Activated CD4-positive, alpha-beta memory T cell treated with anti-CD3 and anti-CD28 coated beads, Interleukin-2, amount 10 ng/mL, durations not matched to agents 7 days and 5 days (primary cell): ENCODE measurements around the gene ACLY. TPM values are rescaled to one million over a fixed set of nuclear protein-coding genes. Genes with fewer than 3 reads are reported as not detected.
"Not testable (repeated sequence)": the region's sequence is repeated elsewhere in the genome, so short reads cannot be mapped to it uniquely, and the experiment has no call there.

ENCODE experiments used
- CTCF ChIA-PET: fragments of 350-600 bp; sonication (Branson Sonifier 250); formaldehyde crosslinking; loops from one replicate; lab custom pipeline; 2021; ENCODE audit warnings: antibody characterized with exemption, inconsistent platforms; lab: Charles Lee
- POLR2A ChIA-PET: fragments of 350-600 bp; sonication (Branson Sonifier 250); formaldehyde crosslinking; loops from one replicate; lab custom pipeline; 2021; ENCODE audit warnings: antibody characterized with exemption; lab: Charles Lee
- DNase-seq: peaks from one replicate; pipeline ENCODE4 v3.0.0-alpha.2; 2020
- H3K27ac Mint-ChIP-seq: one replicate; pipeline ENCODE4 v1.8.0; 2021; ENCODE audit warnings: mild to moderate bottlenecking, mixed read lengths
- H3K27me3 Mint-ChIP-seq: one replicate; pipeline ENCODE4 v1.8.0; 2021; ENCODE audit warnings: mixed read lengths
- H3K36me3 Mint-ChIP-seq: one replicate; pipeline ENCODE4 v1.8.0; 2021; ENCODE audit warnings: low read depth, mixed read lengths
- H3K4me1 Mint-ChIP-seq: one replicate; pipeline ENCODE4 v1.8.0; 2021; ENCODE audit warnings: mixed read lengths
- H3K4me3 Mint-ChIP-seq: one replicate; pipeline ENCODE4 v1.8.0; 2021; ENCODE audit warnings: mild to moderate bottlenecking, mixed read lengths
- H3K9me3 Mint-ChIP-seq: one replicate; pipeline ENCODE4 v1.8.0; 2021; ENCODE audit warnings: mixed read lengths
- total RNA-seq, 2 experiments: library from RNA; stranded (reverse); gene quantifications; one replicate each; pipeline ENCODE4 v1.2.3, GENCODE V29; 2021

The ACLY gene
- total RNA-seq, 2 experiments from 2014 or later, result 177 to 183 TPM

- Mint-ChIP-seq H3K4me1 (no peaks in the 10 kb centered on the region), H3K27ac (no peak overlapping the region), H3K27me3 (no peaks in the 10 kb centered on the region), H3K36me3 (peaks cover 64% of the 10 kb centered on the region), H3K4me3 (no peak overlapping the region), H3K9me3 (no peaks in the 10 kb centered on the region)
- DNase-seq, result no peak
- POLR2A ChIA-PET, result interaction anchor here (1.2 kb wide), 1 partner anchor 21 kb away, joined by 4 read pairs; the partner anchor contains the start of gene KLHL11
- CTCF ChIA-PET, result interaction anchor here (1.0 to 1.4 kb wide), 2 partner anchors 38 to 148 kb away, joined by 3 read pairs; no protein-coding TSS in a partner anchor
These were observed 33.0 kb downstream of the ACLY start for GRCh38 chr17:41885733-41886132.

- DNase-seq, result no peak
- ChIA-PET POLR2A (no interaction called here), CTCF (no interaction called here)
- Mint-ChIP-seq H3K9me3 (no peaks in the 10 kb centered on the region), H3K36me3 (peaks cover 69% of the 10 kb centered on the region), H3K27ac (no peak overlapping the region), H3K4me3 (no peak overlapping the region), H3K27me3 (no peaks in the 10 kb centered on the region), H3K4me1 (no peaks in the 10 kb centered on the region)
These were observed 36.0 kb downstream of the ACLY start for GRCh38 chr17:41882756-41883155.

GRCh38 chr17:41880130-41880529, 38.6 kb downstream of the ACLY start:
- no peak overlapping the region for H3K4me3 Mint-ChIP-seq
- no peak overlapping the region for H3K27ac Mint-ChIP-seq
- no peaks in the 10 kb centered on the region for H3K4me1 Mint-ChIP-seq
- ChIA-PET POLR2A (no interaction called here), CTCF (interaction anchor here (1.7 kb wide), 1 partner anchor 143 kb away, joined by 3 read pairs; no protein-coding TSS in a partner anchor)
- peaks cover 61% of the 10 kb centered on the region for H3K36me3 Mint-ChIP-seq
- DNase-seq, result no peak
- H3K27me3 Mint-ChIP-seq, result no peaks in the 10 kb centered on the region
- no peaks in the 10 kb centered on the region for H3K9me3 Mint-ChIP-seq

- ChIA-PET POLR2A (interaction anchor here (1.6 kb wide), 1 partner anchor 44 kb away, joined by 4 read pairs; the partner anchor contains the start of gene ACLY), CTCF (interaction anchor here (0.7 to 0.9 kb wide), 2 partner anchors 16 to 146 kb away, joined by 3 read pairs; partner anchors contain the start of gene NKIRAS2)
- not testable (repeated sequence) for H3K27ac Mint-ChIP-seq, H3K4me3 Mint-ChIP-seq, H3K27me3 Mint-ChIP-seq, H3K9me3 Mint-ChIP-seq, DNase-seq
- H3K4me1 Mint-ChIP-seq, result peaks cover 18% of the 10 kb centered on the region
- H3K36me3 Mint-ChIP-seq, result peaks cover 78% of the 10 kb centered on the region
These were observed 44.5 kb downstream of the ACLY start for GRCh38 chr17:41874293-41874670.

GRCh38 chr17:41873559-41874292, 45.0 kb downstream of the ACLY start:
- DNase-seq, result no peak
- no peaks in the 10 kb centered on the region for H3K9me3 Mint-ChIP-seq
- POLR2A ChIA-PET, result interaction anchor here (1.6 kb wide), 1 partner anchor 45 kb away, joined by 4 read pairs; the partner anchor contains the start of gene ACLY
- CTCF ChIA-PET, result interaction anchor here (0.9 kb wide), 1 partner anchor 146 kb away, joined by 3 read pairs; the partner anchor contains the start of gene NKIRAS2
- peaks cover 24% of the 10 kb centered on the region for H3K4me1 Mint-ChIP-seq
- no peak overlapping the region for H3K4me3 Mint-ChIP-seq
- peaks cover 81% of the 10 kb centered on the region for H3K36me3 Mint-ChIP-seq
- no peaks in the 10 kb centered on the region for H3K27me3 Mint-ChIP-seq
- H3K27ac Mint-ChIP-seq, result no peak overlapping the region

- H3K36me3 Mint-ChIP-seq, result peaks cover 80% of the 10 kb centered on the region
- CTCF ChIA-PET, result interaction anchor here (0.6 kb wide), 1 partner anchor 951 kb away, joined by 3 read pairs; no protein-coding TSS in a partner anchor
These were observed 47.0 kb downstream of the ACLY start for GRCh38 chr17:41871789-41872188.

GRCh38 chr17:41870627-41871026, 48.1 kb downstream of the ACLY start:
- Mint-ChIP-seq H3K27ac (peak overlapping the region; percentile 77), H3K4me3 (no peak overlapping the region), H3K27me3 (no peaks in the 10 kb centered on the region), H3K36me3 (peaks cover 82% of the 10 kb centered on the region), H3K9me3 (no peaks in the 10 kb centered on the region), H3K4me1 (peaks cover 43% of the 10 kb centered on the region)
- POLR2A ChIA-PET, result interaction anchor here (1.2 kb wide), 1 partner anchor 48 kb away, joined by 5 read pairs; the partner anchor contains the start of gene ACLY
- no peak for DNase-seq
- CTCF ChIA-PET, result no interaction called here

More at GRCh38 chr17:41871789-41872188, 47.0 kb downstream of the ACLY start:
- no peak for DNase-seq
- H3K27me3 Mint-ChIP-seq, result no peaks in the 10 kb centered on the region
- no peaks in the 10 kb centered on the region for H3K9me3 Mint-ChIP-seq
- H3K27ac Mint-ChIP-seq, result no peak overlapping the region
- POLR2A ChIA-PET, result no interaction called here
- no peak overlapping the region for H3K4me3 Mint-ChIP-seq
- peaks cover 40% of the 10 kb centered on the region for H3K4me1 Mint-ChIP-seq

- Mint-ChIP-seq H3K27ac (peak overlapping the region; percentile 77), H3K27me3 (no peaks in the 10 kb centered on the region), H3K4me3 (no peak overlapping the region), H3K36me3 (peaks cover 85% of the 10 kb centered on the region), H3K4me1 (peaks cover 46% of the 10 kb centered on the region), H3K9me3 (no peaks in the 10 kb centered on the region)
- CTCF ChIA-PET, result no interaction called here
- POLR2A ChIA-PET, result interaction anchor here (1.2 kb wide), 1 partner anchor 48 kb away, joined by 5 read pairs; the partner anchor contains the start of gene ACLY
- DNase-seq, result no peak
These were observed 48.7 kb downstream of the ACLY start for GRCh38 chr17:41870097-41870496.

GRCh38 chr17:41869426-41869825, 49.3 kb downstream of the ACLY start:
- H3K27ac Mint-ChIP-seq, result peak overlapping the region; percentile 77
- peaks cover 79% of the 10 kb centered on the region for H3K36me3 Mint-ChIP-seq
- H3K4me3 Mint-ChIP-seq, result no peak overlapping the region
- H3K4me1 Mint-ChIP-seq, result peaks cover 46% of the 10 kb centered on the region
- ChIA-PET CTCF (no interaction called here), POLR2A (interaction anchor here (1.2 kb wide), 2 partner anchors 49 to 61 kb away, joined by 3 to 5 read pairs; partner anchors contain the start of genes ACLY and ODAD4)
- H3K9me3 Mint-ChIP-seq, result no peaks in the 10 kb centered on the region
- DNase-seq, result no peak
- H3K27me3 Mint-ChIP-seq, result no peaks in the 10 kb centered on the region

GRCh38 chr17:41868568-41868967, 50.2 kb downstream of the ACLY start:
- H3K36me3 Mint-ChIP-seq, result peaks cover 72% of the 10 kb centered on the region
- no peaks in the 10 kb centered on the region for H3K27me3 Mint-ChIP-seq
- H3K9me3 Mint-ChIP-seq, result no peaks in the 10 kb centered on the region
- POLR2A ChIA-PET, result interaction anchor here (1.2 kb wide), 1 partner anchor 62 kb away, joined by 3 read pairs; the partner anchor contains the start of gene ODAD4
- peaks cover 46% of the 10 kb centered on the region for H3K4me1 Mint-ChIP-seq
- CTCF ChIA-PET, result no interaction called here
- DNase-seq, result no peak
- peak overlapping the region; percentile 77 for H3K27ac Mint-ChIP-seq
- no peak overlapping the region for H3K4me3 Mint-ChIP-seq

GRCh38 chr17:41865596-41865893, 53.2 kb downstream of the ACLY start:
- Mint-ChIP-seq H3K4me3 (no peak overlapping the region), H3K36me3 (peaks cover 42% of the 10 kb centered on the region), H3K4me1 (peaks cover 51% of the 10 kb centered on the region), H3K9me3 (no peaks in the 10 kb centered on the region), H3K27me3 (no peaks in the 10 kb centered on the region), H3K27ac (no peak overlapping the region)
- no peak for DNase-seq
- CTCF ChIA-PET, result interaction anchor here (0.8 to 1.4 kb wide), 3 partner anchors 13 to 31 kb away, joined by 3 read pairs; no protein-coding TSS in a partner anchor
- POLR2A ChIA-PET, result interaction anchor here (0.6 to 4.2 kb wide), 17 partner anchors 8 to 1133 kb away, joined by 3 to 21 read pairs (median 4); partner anchors contain the start of genes CNP, DHX58, DNAJC7 and EIF1

GRCh38 chr17:41864836-41865595, 53.7 kb downstream of the ACLY start, which contains the start of gene KLHL11:
Gene KLHL11 (minus strand): TSS chr17:41865423. CDS start chr17:41865370, 53 bp downstream.
- POLR2A ChIA-PET, result interaction anchor here (0.7 to 4.2 kb wide), 23 partner anchors 8 to 1133 kb away, joined by 3 to 22 read pairs (median 4); partner anchors contain the start of genes ACLY, CNP, DHX58 and DNAJC7
- no peak within 1 kb of the TSS for H3K4me3 Mint-ChIP-seq
- H3K27ac Mint-ChIP-seq, result no peak within 1 kb of the TSS
- DNase-seq, result peak; percentile 91
- CTCF ChIA-PET, result interaction anchor here (0.8 to 1.4 kb wide), 8 partner anchors 14 to 316 kb away, joined by 3 to 9 read pairs (median 3); partner anchors contain the start of genes ACLY, KCNH4 and P3H4
- H3K36me3 Mint-ChIP-seq, result peaks cover 38% of the 10 kb centered on the region
- H3K4me1 Mint-ChIP-seq, result peaks cover 49% of the 10 kb centered on the region
- H3K27me3 Mint-ChIP-seq, result no peaks in the 10 kb centered on the region
- H3K9me3 Mint-ChIP-seq, result no peaks in the 10 kb centered on the region
